Femur (tissue), 1 donor: Measurements from ENCODE around the gene ARID4B.
"Not testable (repeated sequence)": the region's sequence is repeated elsewhere in the genome, so short reads cannot be mapped to it uniquely, and the experiment has no call there.

Source experiments
- DNase-seq: peaks from one replicate; pipeline ENCODE4 v3.0.0-alpha.2; 2017

ARID4B gene

GRCh38 chr1:235268379-235269125 is 59.4 kb downstream of the ARID4B start:
- DNase-seq: no peak

- DNase-seq: no peak
Observed at GRCh38 chr1:235266967-235267366, 61.0 kb downstream of the ARID4B start.

GRCh38 chr1:235266325-235266724 is 61.7 kb downstream of the ARID4B start:
- no peak for DNase-seq

- no peak for DNase-seq
Observed at GRCh38 chr1:235265900-235266299, 62.1 kb downstream of the ARID4B start.

GRCh38 chr1:235264327-235264726 is 63.7 kb downstream of the ARID4B start:
- DNase-seq: no peak

- no peak for DNase-seq
Observed at GRCh38 chr1:235262539-235262938, 65.4 kb downstream of the ARID4B start.

- DNase-seq: no peak
Observed at GRCh38 chr1:235261243-235261642, 66.7 kb downstream of the ARID4B start.

- DNase-seq: no peak
Observed at GRCh38 chr1:235259133-235259778, 68.7 kb downstream of the ARID4B start.

GRCh38 chr1:235258068-235258467 is 69.9 kb downstream of the ARID4B start:
- DNase-seq: not testable (repeated sequence)

GRCh38 chr1:235254721-235255120 is 73.3 kb downstream of the ARID4B start:
- DNase-seq: no peak

GRCh38 chr1:235253219-235253962 is 74.6 kb downstream of the ARID4B start:
- peak; percentile 77 for DNase-seq

GRCh38 chr1:235250430-235250829 is 77.5 kb downstream of the ARID4B start:
- DNase-seq: no peak

- no peak for DNase-seq
Observed at GRCh38 chr1:235246022-235246948, 81.7 kb downstream of the ARID4B start.

GRCh38 chr1:235244974-235245592 is 82.9 kb downstream of the ARID4B start:
- no peak for DNase-seq

- no peak for DNase-seq
Observed at GRCh38 chr1:235240960-235241359, 87.0 kb downstream of the ARID4B start.

GRCh38 chr1:235239851-235240250 is 88.1 kb downstream of the ARID4B start:
- no peak for DNase-seq

GRCh38 chr1:235238558-235238957 is 89.4 kb downstream of the ARID4B start:
- no peak for DNase-seq

- no peak for DNase-seq
Observed at GRCh38 chr1:235236128-235236527, 91.9 kb downstream of the ARID4B start.

- no peak for DNase-seq
Observed at GRCh38 chr1:235229868-235230267, 98.1 kb downstream of the ARID4B start.

GRCh38 chr1:235227414-235227813 is 100.6 kb downstream of the ARID4B start:
- DNase-seq: no peak

GRCh38 chr1:235226933-235227332 is 101.0 kb downstream of the ARID4B start:
- DNase-seq: no peak

GRCh38 chr1:235225299-235225698 is 102.7 kb downstream of the ARID4B start:
- no peak for DNase-seq
